ENCODE results near the gene LDLRAD4.
"Not testable (repeated sequence)": the region's sequence is repeated elsewhere in the genome, so short reads cannot be mapped to it uniquely, and the experiment has no call there.

LDLRAD4 gene

GRCh38 chr18:13660510-13660909 lies 441.9 kb downstream of the LDLRAD4 start:
- no peaks in the 10 kb centered on the region for H3K36me3 ChIP-seq (ENCODE audit: control insufficient read depth, insufficient read depth, low read length)
- no peaks in the 10 kb centered on the region for H3K4me1 ChIP-seq
- no peak for TF ChIP-seq CTCF (IDR thresholded peaks at IDR 0.05)
- H2AFZ ChIP-seq = no peak overlapping the region
- no peak overlapping the region for H3K4me2 ChIP-seq (ENCODE audit: low read length)
- H3K9ac ChIP-seq = no peak overlapping the region
- H3K4me3 ChIP-seq (ENCODE audit: low read depth, low read length) = no peak overlapping the region
- no peaks in the 10 kb centered on the region for H3K9me3 ChIP-seq (ENCODE audit: control insufficient read depth, low read length)
- no peaks in the 10 kb centered on the region for H3K79me2 ChIP-seq
- no peaks in the 10 kb centered on the region for H3K27me3 ChIP-seq (ENCODE audit: control insufficient read depth, insufficient read depth, low read length)
- H3K27ac ChIP-seq = no peak overlapping the region

DNA sequence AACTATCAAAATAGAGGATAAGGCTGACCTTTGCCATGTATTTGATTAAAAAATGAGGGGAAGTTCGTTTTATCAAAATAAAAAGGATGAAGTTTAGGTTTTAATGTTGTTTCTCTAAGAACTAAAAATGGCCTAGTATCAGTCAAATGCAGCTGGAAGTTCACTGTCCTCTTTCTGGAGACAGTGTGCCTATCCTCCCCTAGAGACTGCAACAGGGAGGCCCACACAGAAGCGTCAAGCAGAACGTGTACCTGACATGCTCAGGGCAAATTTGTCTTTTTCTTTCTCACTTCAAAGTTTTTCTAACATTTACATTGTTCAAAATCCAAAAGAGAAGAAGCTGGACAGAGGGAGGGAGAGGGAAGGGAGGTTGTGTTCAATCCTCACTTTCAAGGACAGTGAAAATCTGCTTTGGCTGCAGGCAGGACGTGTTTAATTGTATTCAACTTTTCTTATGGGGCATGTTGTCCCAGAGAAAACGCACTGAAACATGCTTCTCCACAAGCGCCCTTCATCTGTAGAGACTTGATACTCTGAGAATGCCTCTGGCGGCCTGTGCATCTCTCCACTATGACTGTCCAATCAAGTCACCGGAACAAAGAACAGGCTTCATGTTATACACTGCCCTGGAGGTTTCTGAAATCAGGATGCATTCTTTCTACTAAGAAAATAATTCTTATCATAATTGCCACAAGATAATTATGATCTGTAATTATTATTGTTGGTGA lies 442.7 kb downstream of the LDLRAD4 start:
- Histone ChIP-seq H3K79me2 (no peaks in the 10 kb centered on the region), H3K4me2 (ENCODE audit: low read length) (no peak overlapping the region), H3K36me3 (ENCODE audit: control insufficient read depth, insufficient read depth, low read length) (no peaks in the 10 kb centered on the region), H3K4me1 (no peaks in the 10 kb centered on the region), H2AFZ (no peak overlapping the region), H3K27ac (no peak overlapping the region), H3K9me3 (ENCODE audit: control insufficient read depth, low read length) (no peaks in the 10 kb centered on the region), H3K9ac (no peak overlapping the region), H3K27me3 (ENCODE audit: control insufficient read depth, insufficient read depth, low read length) (no peaks in the 10 kb centered on the region), H3K4me3 (ENCODE audit: low read depth, low read length) (no peak overlapping the region)
- no peak for TF ChIP-seq CTCF (IDR thresholded peaks at IDR 0.05)

- no peaks in the 10 kb centered on the region for H3K4me1 ChIP-seq
- no peaks in the 10 kb centered on the region for H3K27me3 ChIP-seq (ENCODE audit: control insufficient read depth, insufficient read depth, low read length)
- no peak for TF ChIP-seq CTCF (IDR thresholded peaks at IDR 0.05)
- H3K4me3 ChIP-seq (ENCODE audit: low read depth, low read length) = no peak overlapping the region
- no peaks in the 10 kb centered on the region for H3K79me2 ChIP-seq
- no peaks in the 10 kb centered on the region for H3K36me3 ChIP-seq (ENCODE audit: control insufficient read depth, insufficient read depth, low read length)
- no peaks in the 10 kb centered on the region for H3K9me3 ChIP-seq (ENCODE audit: control insufficient read depth, low read length)
- H2AFZ ChIP-seq = no peak overlapping the region
- no peak overlapping the region for H3K4me2 ChIP-seq (ENCODE audit: low read length)
- H3K9ac ChIP-seq = no peak overlapping the region
- no peak overlapping the region for H3K27ac ChIP-seq
Measured at GRCh38 chr18:13661779-13662256, 443.3 kb downstream of the LDLRAD4 start.

- Histone ChIP-seq H2AFZ (no peak overlapping the region), H3K4me3 (ENCODE audit: low read depth, low read length) (no peak overlapping the region), H3K9ac (no peak overlapping the region), H3K4me1 (no peaks in the 10 kb centered on the region), H3K27ac (no peak overlapping the region), H3K36me3 (ENCODE audit: control insufficient read depth, insufficient read depth, low read length) (no peaks in the 10 kb centered on the region), H3K79me2 (peaks cover 2% of the 10 kb centered on the region), H3K27me3 (ENCODE audit: control insufficient read depth, insufficient read depth, low read length) (no peaks in the 10 kb centered on the region), H3K4me2 (ENCODE audit: low read length) (no peak overlapping the region), H3K9me3 (ENCODE audit: control insufficient read depth, low read length) (no peaks in the 10 kb centered on the region)
- no peak for TF ChIP-seq CTCF (IDR thresholded peaks at IDR 0.05)
Measured at GRCh38 chr18:13672657-13673056, 454.1 kb downstream of the LDLRAD4 start.

DNA sequence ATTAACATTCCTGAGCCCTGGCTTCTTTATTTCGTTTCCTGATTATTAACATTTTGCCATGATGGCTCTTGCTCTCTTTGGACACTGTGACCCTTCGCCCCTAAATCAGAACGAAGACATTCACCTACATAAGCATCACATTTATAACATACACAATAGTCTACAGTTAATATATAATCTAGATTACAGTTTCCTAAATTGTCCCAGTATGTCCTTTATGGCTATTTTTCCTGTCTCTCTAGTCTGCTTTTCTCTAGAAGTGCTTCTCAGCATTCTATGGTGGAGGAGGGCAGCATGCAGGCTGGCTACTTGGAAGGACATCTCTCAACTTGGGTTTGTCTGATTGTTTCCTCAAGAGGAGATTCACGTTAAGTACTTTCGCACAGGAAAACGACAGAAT lies 457.9 kb downstream of the LDLRAD4 start:
- Histone ChIP-seq H2AFZ (no peak overlapping the region), H3K79me2 (no peaks in the 10 kb centered on the region), H3K4me3 (ENCODE audit: low read depth, low read length) (no peak overlapping the region), H3K9me3 (ENCODE audit: control insufficient read depth, low read length) (no peaks in the 10 kb centered on the region), H3K4me1 (no peaks in the 10 kb centered on the region), H3K4me2 (ENCODE audit: low read length) (no peak overlapping the region), H3K36me3 (ENCODE audit: control insufficient read depth, insufficient read depth, low read length) (no peaks in the 10 kb centered on the region), H3K9ac (no peak overlapping the region), H3K27me3 (ENCODE audit: control insufficient read depth, insufficient read depth, low read length) (no peaks in the 10 kb centered on the region), H3K27ac (no peak overlapping the region)
- TF ChIP-seq CTCF (IDR thresholded peaks at IDR 0.05) = no peak

- not testable (repeated sequence) for H2AFZ ChIP-seq; H3K27ac ChIP-seq; H3K4me1 ChIP-seq; H3K79me2 ChIP-seq; H3K4me2 ChIP-seq (ENCODE audit: low read length); H3K27me3 ChIP-seq (ENCODE audit: control insufficient read depth, insufficient read depth, low read length); H3K9ac ChIP-seq; H3K4me3 ChIP-seq (ENCODE audit: low read depth, low read length); H3K36me3 ChIP-seq (ENCODE audit: control insufficient read depth, insufficient read depth, low read length); H3K9me3 ChIP-seq (ENCODE audit: control insufficient read depth, low read length)
Measured at GRCh38 chr18:13677350-13677749, 458.8 kb downstream of the LDLRAD4 start.
